ENCODE results near the gene NUDT13. TPM values are rescaled to one million over a fixed set of nuclear protein-coding genes. Genes with fewer than 3 reads are reported as not detected.

Gene NUDT13
- total and polyA plus RNA-seq, 9 of the 15 experiments (the other 6 are each of a cell fraction or from before 2014, with no cell fraction given), result 4.7 to 11.1 (median 5.6) TPM

DNA sequence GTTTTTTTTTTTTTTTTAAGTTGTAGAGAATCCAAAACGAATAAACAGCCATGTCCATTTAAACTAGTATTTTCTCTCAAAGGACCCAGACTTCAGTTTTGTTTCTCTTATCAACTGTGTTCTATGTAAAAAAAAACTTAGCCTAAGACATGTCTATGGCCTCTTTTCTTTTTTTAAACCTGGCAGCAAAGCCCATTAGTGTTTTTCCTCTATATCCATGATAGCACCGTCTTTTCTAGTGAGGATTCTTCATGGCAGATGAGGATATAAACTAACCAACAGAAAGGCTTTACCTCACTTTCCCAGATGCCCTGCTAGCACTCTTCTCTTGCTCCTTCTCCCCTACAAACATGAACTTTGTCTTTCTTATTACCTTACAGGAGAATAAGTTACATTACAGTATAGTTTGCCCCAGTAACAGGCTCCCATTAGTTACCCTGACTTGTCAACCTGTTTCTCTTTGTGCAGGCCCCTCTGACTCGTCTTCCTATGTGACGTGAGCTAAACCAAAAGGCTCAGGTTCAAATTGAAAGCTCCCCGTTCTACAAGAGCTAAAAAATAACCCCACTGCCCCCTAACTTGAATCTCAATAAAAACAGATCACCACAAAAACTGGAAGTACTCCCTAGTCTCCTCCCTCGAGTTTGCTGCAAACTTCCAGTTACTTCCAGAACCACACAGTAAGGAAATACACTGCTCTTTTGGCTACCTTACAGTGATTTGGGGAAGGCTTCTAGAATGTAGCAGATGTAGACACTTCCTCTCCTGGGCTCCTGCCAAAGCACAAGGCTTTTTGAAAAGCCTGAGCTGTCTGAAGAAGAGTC lies 33.7 kb upstream of the NUDT13 start:
- no peaks in the 10 kb centered on the region for H3K9me3 ChIP-seq (replicated peaks; ENCODE audit: control insufficient read depth, insufficient read depth, low read depth, low read length)
- peak; percentile 49 for FAIRE-seq
- CTCF ChIA-PET (ENCODE audit: low intra/inter-chr PET ratio), result interaction anchor here (0.5 kb wide), 1 partner anchor 83 kb away, joined by 3 read pairs; no protein-coding TSS in a partner anchor
- H3K79me2 ChIP-seq (ENCODE audit: control insufficient read depth, insufficient read depth, low read length), result peaks cover 66% of the 10 kb centered on the region
- DNase-seq (ENCODE audit: extremely low read depth in 1 of 4, low spot score in 3 of 4), result no peak
- WGBS (ENCODE audit: insufficient coverage, low coverage, missing lambda C conversion rate), result 47% methylated on average over 6 of the region's 6 CpGs
- no peak overlapping the region for H3K9ac ChIP-seq (ENCODE audit: insufficient read depth in 1 of 2, low read depth in 2 of 2, low read length in 2 of 2)
- H3K36me3 ChIP-seq (ENCODE audit: control insufficient read depth, insufficient read depth, low read length), result peaks cover 40% of the 10 kb centered on the region
- peaks cover under 1 to 12% of the 10 kb centered on the region in 2 experiments; a peak in 3 of 5 replicates for H3K4me1 ChIP-seq (replicated peaks in 1 of 2; ENCODE audit: control insufficient read depth in 2 of 2, insufficient read depth in 2 of 2, low read length in 2 of 2)
- no peak overlapping the region for H3K4me3 ChIP-seq
- H4K20me1 ChIP-seq (replicated peaks; ENCODE audit: control insufficient read depth, insufficient read depth, low read length), result 0 out of 2 replicates have a peak, but pooled peaks cover 8% of the 10 kb centered on the region
- no peaks in the 10 kb centered on the region for H3K9me1 ChIP-seq (ENCODE audit: control insufficient read depth, insufficient read depth, low read length)
- intact Hi-C loops (cut with micrococcal nuclease) (no loop called here), in situ Hi-C loops (cut with MboI) (no loop called here)
- BruUV-seq (replicated peaks), result no TSS peak
- peak overlapping the region; percentile 17; the same call in 2 of the 3 replicates for H3K27ac ChIP-seq (ENCODE audit: extremely low read depth, low read depth, low read length)
- H3K27me3 ChIP-seq (ENCODE audit: control insufficient read depth in 2 of 2, insufficient read depth in 2 of 2, low read length in 2 of 2), result no peaks in the 10 kb centered on the region
- H2AFZ ChIP-seq (ENCODE audit: low read depth, low read length), result no peak overlapping the region
- TF ChIP-seq WHSC1 (IDR thresholded peaks at IDR 0.05; ENCODE audit: low read length) (no peak), DPF2 (IDR thresholded peaks at IDR 0.05) (no peak), ZNF12 (CRISPR knock-in tag; IDR thresholded peaks at IDR 0.05) (no peak)
- TF ChIP-seq, protein P1, sequence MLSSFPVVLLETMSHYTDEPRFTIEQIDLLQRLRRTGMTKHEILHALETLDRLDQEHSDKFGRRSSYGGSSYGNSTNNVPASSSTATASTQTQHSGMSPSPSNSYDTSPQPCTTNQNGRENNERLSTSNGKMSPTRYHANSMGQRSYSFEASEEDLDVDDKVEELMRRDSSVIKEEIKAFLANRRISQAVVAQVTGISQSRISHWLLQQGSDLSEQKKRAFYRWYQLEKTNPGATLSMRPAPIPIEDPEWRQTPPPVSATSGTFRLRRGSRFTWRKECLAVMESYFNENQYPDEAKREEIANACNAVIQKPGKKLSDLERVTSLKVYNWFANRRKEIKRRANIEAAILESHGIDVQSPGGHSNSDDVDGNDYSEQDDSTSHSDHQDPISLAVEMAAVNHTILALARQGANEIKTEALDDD (IDR thresholded peaks at IDR 0.05), result 0 out of 2 replicates have a peak, but pooled peaks have one; percentile 24
- peak; percentile 65 for ATAC-seq
- no peak overlapping the region for H3K4me2 ChIP-seq (ENCODE audit: insufficient read depth, low read length)
- POLR2A ChIA-PET, result interaction anchor here (0.7 to 4.1 kb wide), 7 partner anchors 8 to 21 kb away, joined by 3 to 14 read pairs (median 9); partner anchors contain the start of gene P4HA1

All from K562 (cell line).